GM19099 (cell line): Measurements from ENCODE around the gene MYB.
A peak's percentile ranks its signal among the peaks of the same experiment; 100 is the strongest.

Source experiments
- POLR2A ChIP-seq: IDR thresholded peaks from 3 replicates; pipeline ENCODE4 v1.6.1; 2011; ENCODE audit warnings: low read depth; ENCODE audit not compliant: insufficient read length; ENCODE audit errors: extremely low read depth

Gene MYB

GRCh38 chr6:135222623-135223022, 41.5 kb downstream of the MYB start:
- no peak for TF ChIP-seq POLR2A

GRCh38 chr6:135224037-135224647, 43.0 kb downstream of the MYB start:
- TF ChIP-seq POLR2A: no peak

GRCh38 chr6:135225911-135226310, 44.8 kb downstream of the MYB start:
- TF ChIP-seq POLR2A: no peak

GRCh38 chr6:135226537-135226936, 45.4 kb downstream of the MYB start:
- peak; percentile 8 for TF ChIP-seq POLR2A

GRCh38 chr6:135227349-135227748, 46.2 kb downstream of the MYB start:
- TF ChIP-seq POLR2A: no peak

GRCh38 chr6:135227758-135228157, 46.6 kb downstream of the MYB start:
- TF ChIP-seq POLR2A: no peak

- no peak for TF ChIP-seq POLR2A
Measured at GRCh38 chr6:135228486-135228885, 47.4 kb downstream of the MYB start.

GRCh38 chr6:135229996-135230395, 48.9 kb downstream of the MYB start:
- no peak for TF ChIP-seq POLR2A

GRCh38 chr6:135230711-135231468, 49.8 kb downstream of the MYB start:
- no peak for TF ChIP-seq POLR2A

- TF ChIP-seq POLR2A: no peak
Measured at GRCh38 chr6:135231469-135231844, 50.3 kb downstream of the MYB start.

GRCh38 chr6:135233686-135234491, 52.8 kb downstream of the MYB start:
- TF ChIP-seq POLR2A: no peak

GRCh38 chr6:135234492-135234780, 53.3 kb downstream of the MYB start:
- TF ChIP-seq POLR2A: no peak

GRCh38 chr6:135235716-135236115, 54.6 kb downstream of the MYB start:
- TF ChIP-seq POLR2A: no peak

- TF ChIP-seq POLR2A: no peak
Measured at GRCh38 chr6:135236319-135236718, 55.2 kb downstream of the MYB start.

GRCh38 chr6:135236732-135237131, 55.6 kb downstream of the MYB start:
- no peak for TF ChIP-seq POLR2A

GRCh38 chr6:135240711-135241110, 59.6 kb downstream of the MYB start:
- TF ChIP-seq POLR2A: no peak
